Measurements from ENCODE around the gene KLK15. TPM values are rescaled to one million over a fixed set of nuclear protein-coding genes. Genes with fewer than 3 reads are reported as not detected.

The KLK15 gene
- total and polyA plus RNA-seq, 4 donors, result not detected

DNA sequence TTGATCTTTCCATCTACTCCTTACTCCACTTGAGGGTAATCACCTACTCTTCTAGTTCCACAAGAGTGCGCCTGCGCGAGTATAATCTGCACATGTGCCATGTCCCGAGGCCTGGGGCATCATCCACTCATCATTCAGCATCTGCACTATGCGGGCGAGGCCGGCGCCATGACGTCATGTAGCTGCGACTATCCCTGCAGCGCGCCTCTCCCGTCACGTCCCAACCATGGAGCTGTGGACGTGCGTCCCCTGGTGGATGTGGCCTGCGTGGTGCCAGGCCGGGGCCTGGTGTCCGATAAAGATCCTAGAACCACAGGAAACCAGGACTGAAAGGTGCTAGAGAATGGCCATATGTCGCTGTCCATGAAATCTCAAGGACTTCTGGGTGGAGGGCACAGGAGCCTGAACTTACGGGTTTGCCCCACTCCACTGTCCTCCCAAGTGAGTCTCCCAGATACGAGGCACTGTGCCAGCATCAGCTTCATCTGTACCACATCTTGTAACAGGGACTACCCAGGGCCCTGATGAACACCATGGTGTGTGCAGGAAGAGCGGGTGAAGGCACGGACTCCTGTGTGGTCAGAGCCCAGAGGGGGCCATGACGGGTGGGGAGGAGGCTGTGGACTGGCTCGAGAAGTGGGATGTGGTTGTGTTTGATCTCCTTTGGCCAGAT, 37.2 kb upstream of the KLK15 start:
- WGBS, 2 donors, result 66% methylated on average over 26 of the region's 26 CpGs

DNA sequence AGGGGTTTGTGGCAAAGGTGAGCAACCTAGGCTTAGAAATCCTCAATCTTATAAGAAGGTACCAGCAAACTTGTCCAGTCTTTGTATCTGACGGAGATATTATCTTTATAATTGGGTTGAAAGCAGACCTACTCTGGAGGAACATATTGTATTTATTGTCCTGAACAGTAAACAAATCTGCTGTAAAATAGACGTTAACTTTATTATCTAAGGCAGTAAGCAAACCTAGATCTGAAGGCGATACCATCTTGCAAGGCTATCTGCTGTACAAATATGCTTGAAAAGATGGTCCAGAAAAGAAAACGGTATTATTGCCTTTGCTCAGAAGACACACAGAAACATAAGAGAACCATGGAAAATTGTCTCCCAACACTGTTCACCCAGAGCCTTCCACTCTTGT, 36.1 kb upstream of the KLK15 start:
- Histone ChIP-seq H3K36me3 (ENCODE audit: control insufficient read depth in 1 of 2, insufficient read depth in 2 of 2, low read length in 1 of 2) (no peaks in the 10 kb centered on the region), H3K4me3 (ENCODE audit: low read length in 2 of 2) (no peak overlapping the region), H3K27me3 (ENCODE audit: control insufficient read depth in 1 of 2, insufficient read depth in 2 of 2, low read length in 1 of 2) (peaks cover 0 to 3% of the 10 kb centered on the region in 2 donors), H3K4me1 (ENCODE audit: control insufficient read depth in 1 of 2, insufficient read depth in 2 of 2, low read length in 2 of 2) (no peaks in the 10 kb centered on the region), H3K27ac (ENCODE audit: low read depth in 1 of 2, low read length in 2 of 2) (no peak overlapping the region), H3K9me3 (ENCODE audit: control insufficient read depth, low read length) (no peaks in the 10 kb centered on the region)
- no peak for DNase-seq
- no peak for ATAC-seq (ENCODE audit: low FRiP score)
- intact Hi-C loops (cut with DNase I), result no loop called here
- WGBS, 2 donors, result 83 to 85% methylated on average over 4 of the region's 4 CpGs

More for the DNA sequence above, 37.2 kb upstream of the KLK15 start:
- Histone ChIP-seq H3K36me3 (ENCODE audit: control insufficient read depth in 1 of 2, insufficient read depth in 2 of 2, low read length in 1 of 2) (no peaks in the 10 kb centered on the region), H3K4me1 (ENCODE audit: control insufficient read depth in 1 of 2, insufficient read depth in 2 of 2, low read length in 2 of 2) (no peaks in the 10 kb centered on the region), H3K27ac (ENCODE audit: low read depth in 1 of 2, low read length in 2 of 2) (no peak overlapping the region), H3K27me3 (ENCODE audit: control insufficient read depth in 1 of 2, insufficient read depth in 2 of 2, low read length in 1 of 2) (peaks cover 0 to 3% of the 10 kb centered on the region in 2 donors), H3K4me3 (ENCODE audit: low read length in 2 of 2) (no peak overlapping the region), H3K9me3 (ENCODE audit: control insufficient read depth, low read length) (no peaks in the 10 kb centered on the region)
- DNase-seq, result no peak
- ATAC-seq (ENCODE audit: low FRiP score), result no peak
- intact Hi-C loops (cut with DNase I), result no loop called here

DNA sequence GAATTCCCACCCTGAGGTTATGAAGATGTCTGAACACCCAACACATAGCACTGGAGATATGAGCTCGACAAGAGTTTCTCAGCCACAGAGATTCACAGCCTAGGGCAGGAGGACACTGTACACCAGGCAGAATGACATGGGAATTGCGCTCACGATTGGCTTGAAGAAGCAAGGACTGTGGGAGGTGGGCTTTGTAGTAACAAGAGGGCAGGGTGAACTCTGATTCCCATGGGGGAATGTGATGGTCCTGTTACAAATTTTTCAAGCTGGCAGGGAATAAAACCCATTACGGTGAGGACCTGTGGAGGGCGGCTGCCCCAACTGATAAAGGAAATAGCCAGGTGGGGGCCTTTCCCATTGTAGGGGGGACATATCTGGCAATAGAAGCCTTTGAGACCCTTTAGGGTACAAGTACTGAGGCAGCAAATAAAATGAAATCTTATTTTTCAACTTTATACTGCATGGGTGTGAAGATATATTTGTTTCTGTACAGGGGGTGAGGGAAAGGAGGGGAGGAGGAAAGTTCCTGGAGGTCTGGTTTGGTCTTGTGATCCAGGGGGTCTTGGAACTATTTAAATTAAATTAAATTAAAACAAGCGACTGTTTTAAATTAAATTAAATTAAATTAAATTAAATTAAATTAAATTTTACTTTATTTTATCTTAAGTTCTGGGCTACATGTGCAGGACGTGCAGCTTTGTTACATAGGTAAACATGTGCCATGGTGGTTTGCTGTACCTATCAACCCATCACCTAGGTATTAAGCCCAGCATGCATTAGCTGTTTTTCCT, 28.3 kb upstream of the KLK15 start:
- Histone ChIP-seq H3K4me3 (ENCODE audit: low read length in 2 of 2) (no peak overlapping the region), H3K27me3 (ENCODE audit: control insufficient read depth in 1 of 2, insufficient read depth in 2 of 2, low read length in 1 of 2) (no peaks in the 10 kb centered on the region), H3K27ac (ENCODE audit: low read depth in 1 of 2, low read length in 2 of 2) (no peak overlapping the region), H3K36me3 (ENCODE audit: control insufficient read depth in 1 of 2, insufficient read depth in 2 of 2, low read length in 1 of 2) (no peaks in the 10 kb centered on the region), H3K9me3 (ENCODE audit: control insufficient read depth, low read length) (no peaks in the 10 kb centered on the region), H3K4me1 (ENCODE audit: control insufficient read depth in 1 of 2, insufficient read depth in 2 of 2, low read length in 2 of 2) (no peaks in the 10 kb centered on the region)
- ATAC-seq (ENCODE audit: low FRiP score) (no peak), DNase-seq (no peak)
- intact Hi-C loops (cut with DNase I), result no loop called here
- 63 to 75% methylated on average over 7 of the region's 7 CpGs for WGBS, 2 donors

DNA sequence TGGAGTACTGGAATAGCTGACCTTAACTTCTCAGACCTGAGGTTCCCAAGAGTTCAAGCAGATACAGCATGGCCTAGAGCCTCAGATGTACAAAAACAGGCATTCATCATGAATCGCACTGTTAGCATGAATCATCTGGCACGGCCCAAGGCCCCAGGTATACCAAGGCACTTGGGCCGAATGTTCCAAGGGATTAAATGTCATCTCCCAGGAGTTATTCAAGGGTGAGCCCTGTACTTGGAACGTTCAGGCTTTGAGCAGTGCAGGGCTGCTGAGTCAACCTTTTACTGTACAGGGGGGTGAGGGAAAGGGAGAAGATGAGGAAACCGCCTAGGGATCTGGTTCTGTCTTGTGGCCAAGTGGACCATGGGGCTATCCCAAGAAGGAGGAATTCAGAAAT, 27.6 kb upstream of the KLK15 start:
- Histone ChIP-seq H3K36me3 (ENCODE audit: control insufficient read depth in 1 of 2, insufficient read depth in 2 of 2, low read length in 1 of 2) (no peaks in the 10 kb centered on the region), H3K4me1 (ENCODE audit: control insufficient read depth in 1 of 2, insufficient read depth in 2 of 2, low read length in 2 of 2) (no peaks in the 10 kb centered on the region), H3K9me3 (ENCODE audit: control insufficient read depth, low read length) (no peaks in the 10 kb centered on the region), H3K4me3 (ENCODE audit: low read length in 2 of 2) (no peak overlapping the region), H3K27ac (ENCODE audit: low read depth in 1 of 2, low read length in 2 of 2) (no peak overlapping the region), H3K27me3 (ENCODE audit: control insufficient read depth in 1 of 2, insufficient read depth in 2 of 2, low read length in 1 of 2) (no peaks in the 10 kb centered on the region)
- intact Hi-C loops (cut with DNase I), result no loop called here
- no peak for DNase-seq
- ATAC-seq (ENCODE audit: low FRiP score), result no peak
- WGBS, 2 donors, result 65 to 66% methylated on average over 5 of the region's 5 CpGs

GRCh38 chr19:50859849-50860248, 26.5 kb upstream of the KLK15 start:
- ATAC-seq (ENCODE audit: low FRiP score) (no peak), DNase-seq (no peak)
- no peaks in the 10 kb centered on the region for H3K4me1 ChIP-seq (ENCODE audit: control insufficient read depth in 1 of 2, insufficient read depth in 2 of 2, low read length in 2 of 2)
- no peak overlapping the region for H3K4me3 ChIP-seq (ENCODE audit: low read length in 2 of 2)
- WGBS, 2 donors, result 82 to 91% methylated on average over 4 of the region's 4 CpGs
- H3K9me3 ChIP-seq (ENCODE audit: control insufficient read depth, low read length), result no peaks in the 10 kb centered on the region
- no peaks in the 10 kb centered on the region for H3K36me3 ChIP-seq (ENCODE audit: control insufficient read depth in 1 of 2, insufficient read depth in 2 of 2, low read length in 1 of 2)
- no peaks in the 10 kb centered on the region for H3K27me3 ChIP-seq (ENCODE audit: control insufficient read depth in 1 of 2, insufficient read depth in 2 of 2, low read length in 1 of 2)
- no peak overlapping the region for H3K27ac ChIP-seq (ENCODE audit: low read depth in 1 of 2, low read length in 2 of 2)
- intact Hi-C loops (cut with DNase I), result no loop called here

DNA sequence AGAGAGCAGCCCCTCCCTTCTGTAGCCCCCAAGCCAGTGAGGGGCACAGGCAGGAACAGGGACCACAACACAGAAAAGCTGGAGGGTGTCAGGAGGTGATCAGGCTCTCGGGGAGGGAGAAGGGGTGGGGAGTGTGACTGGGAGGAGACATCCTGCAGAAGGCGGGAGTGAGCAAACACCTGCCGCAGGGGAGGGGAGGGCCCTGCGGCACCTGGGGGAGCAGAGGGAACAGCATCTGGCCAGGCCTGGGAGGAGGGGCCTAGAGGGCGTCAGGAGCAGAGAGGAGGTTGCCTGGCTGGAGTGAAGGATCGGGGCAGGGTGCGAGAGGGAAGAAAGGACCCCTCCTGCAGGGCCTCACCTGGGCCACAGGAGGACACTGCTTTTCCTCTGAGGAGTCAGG, 25.5 kb upstream of the KLK15 start:
- H3K4me1 ChIP-seq (ENCODE audit: control insufficient read depth in 1 of 2, insufficient read depth in 2 of 2, low read length in 2 of 2), result no peaks in the 10 kb centered on the region
- intact Hi-C loops (cut with DNase I), result no loop called here
- ATAC-seq (ENCODE audit: low FRiP score) (no peak), DNase-seq (no peak)
- no peaks in the 10 kb centered on the region for H3K9me3 ChIP-seq (ENCODE audit: control insufficient read depth, low read length)
- no peaks in the 10 kb centered on the region for H3K36me3 ChIP-seq (ENCODE audit: control insufficient read depth in 1 of 2, insufficient read depth in 2 of 2, low read length in 1 of 2)
- no peak overlapping the region for H3K27ac ChIP-seq (ENCODE audit: low read depth in 1 of 2, low read length in 2 of 2)
- no peaks in the 10 kb centered on the region for H3K27me3 ChIP-seq (ENCODE audit: control insufficient read depth in 1 of 2, insufficient read depth in 2 of 2, low read length in 1 of 2)
- no peak overlapping the region for H3K4me3 ChIP-seq (ENCODE audit: low read length in 2 of 2)
- 9 to 16% methylated on average over 6 to 7 of the region's 7 CpGs for WGBS, 2 donors

DNA sequence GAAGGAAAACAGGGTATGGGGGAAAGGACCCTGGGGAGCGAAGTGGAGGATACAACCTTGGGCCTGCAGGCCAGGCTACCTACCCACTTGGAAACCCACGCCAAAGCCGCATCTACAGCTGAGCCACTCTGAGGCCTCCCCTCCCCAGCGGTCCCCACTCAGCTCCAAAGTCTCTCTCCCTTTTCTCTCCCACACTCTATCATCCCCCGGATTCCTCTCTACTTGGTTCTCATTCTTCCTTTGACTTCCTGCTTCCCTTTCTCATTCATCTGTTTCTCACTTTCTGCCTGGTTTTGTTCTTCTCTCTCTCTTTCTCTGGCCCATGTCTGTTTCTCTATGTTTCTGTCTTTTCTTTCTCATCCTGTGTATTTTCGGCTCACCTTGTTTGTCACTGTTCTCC, 24.0 kb upstream of the KLK15 start:
- DNase-seq (no peak), ATAC-seq (ENCODE audit: low FRiP score) (no peak)
- WGBS, 2 donors, result 52 to 63% methylated on average over 5 to 6 of the region's 6 CpGs
- Histone ChIP-seq H3K9me3 (ENCODE audit: control insufficient read depth, low read length) (no peaks in the 10 kb centered on the region), H3K27me3 (ENCODE audit: control insufficient read depth in 1 of 2, insufficient read depth in 2 of 2, low read length in 1 of 2) (no peaks in the 10 kb centered on the region), H3K36me3 (ENCODE audit: control insufficient read depth in 1 of 2, insufficient read depth in 2 of 2, low read length in 1 of 2) (no peaks in the 10 kb centered on the region), H3K4me3 (ENCODE audit: low read length in 2 of 2) (no peak overlapping the region), H3K27ac (ENCODE audit: low read depth in 1 of 2, low read length in 2 of 2) (no peak overlapping the region), H3K4me1 (ENCODE audit: control insufficient read depth in 1 of 2, insufficient read depth in 2 of 2, low read length in 2 of 2) (no peaks in the 10 kb centered on the region)
- intact Hi-C loops (cut with DNase I), result no loop called here

GRCh38 chr19:50854636-50855410, 21.4 kb upstream of the KLK15 start, which contains the start of gene KLK3:
Gene KLK3 (plus strand): TSS chr19:50854915. CDS start chr19:50854956, 41 bp downstream.
- Histone ChIP-seq H3K4me3 (ENCODE audit: low read length in 2 of 2) (no peak within 1 kb of the TSS), H3K4me1 (ENCODE audit: control insufficient read depth in 1 of 2, insufficient read depth in 2 of 2, low read length in 2 of 2) (no peaks in the 10 kb centered on the region), H3K9me3 (ENCODE audit: control insufficient read depth, low read length) (no peaks in the 10 kb centered on the region), H3K27me3 (ENCODE audit: control insufficient read depth in 1 of 2, insufficient read depth in 2 of 2, low read length in 1 of 2) (no peaks in the 10 kb centered on the region), H3K36me3 (ENCODE audit: control insufficient read depth in 1 of 2, insufficient read depth in 2 of 2, low read length in 1 of 2) (no peaks in the 10 kb centered on the region), H3K27ac (ENCODE audit: low read depth in 1 of 2, low read length in 2 of 2) (no peak within 1 kb of the TSS)
- intact Hi-C loops (cut with DNase I), result no loop called here
- no peak for ATAC-seq (ENCODE audit: low FRiP score)
- DNase-seq, result no peak
- WGBS, 2 donors, result 46 to 63% methylated on average over 8 to 9 of the region's 9 CpGs

Measured in aorta (tissue), 5 donors.